ENCODE results near the gene CHST11.

CHST11 gene

DNA sequence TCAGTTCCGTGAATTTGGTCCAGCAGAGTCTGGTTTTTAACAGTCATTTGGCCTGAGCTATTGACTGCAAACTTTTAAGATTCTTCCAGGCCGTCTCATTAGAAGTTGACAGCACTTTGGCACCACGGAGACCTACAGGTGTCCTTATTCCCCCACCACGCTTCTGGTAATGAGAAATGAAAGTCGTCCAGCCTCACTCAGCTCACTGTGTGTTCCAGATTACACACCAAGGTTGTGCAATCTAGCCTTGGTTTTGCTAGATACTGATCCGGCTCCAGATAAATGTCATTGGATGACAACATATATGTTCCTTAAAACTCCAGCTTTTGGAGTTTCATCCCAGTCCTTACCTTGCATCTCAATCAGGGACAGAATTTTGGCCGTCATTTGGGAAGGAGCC is 210.4 kb downstream of the CHST11 start:
- no peak overlapping the region for H3K27ac ChIP-seq
- TF ChIP-seq, protein P1, sequence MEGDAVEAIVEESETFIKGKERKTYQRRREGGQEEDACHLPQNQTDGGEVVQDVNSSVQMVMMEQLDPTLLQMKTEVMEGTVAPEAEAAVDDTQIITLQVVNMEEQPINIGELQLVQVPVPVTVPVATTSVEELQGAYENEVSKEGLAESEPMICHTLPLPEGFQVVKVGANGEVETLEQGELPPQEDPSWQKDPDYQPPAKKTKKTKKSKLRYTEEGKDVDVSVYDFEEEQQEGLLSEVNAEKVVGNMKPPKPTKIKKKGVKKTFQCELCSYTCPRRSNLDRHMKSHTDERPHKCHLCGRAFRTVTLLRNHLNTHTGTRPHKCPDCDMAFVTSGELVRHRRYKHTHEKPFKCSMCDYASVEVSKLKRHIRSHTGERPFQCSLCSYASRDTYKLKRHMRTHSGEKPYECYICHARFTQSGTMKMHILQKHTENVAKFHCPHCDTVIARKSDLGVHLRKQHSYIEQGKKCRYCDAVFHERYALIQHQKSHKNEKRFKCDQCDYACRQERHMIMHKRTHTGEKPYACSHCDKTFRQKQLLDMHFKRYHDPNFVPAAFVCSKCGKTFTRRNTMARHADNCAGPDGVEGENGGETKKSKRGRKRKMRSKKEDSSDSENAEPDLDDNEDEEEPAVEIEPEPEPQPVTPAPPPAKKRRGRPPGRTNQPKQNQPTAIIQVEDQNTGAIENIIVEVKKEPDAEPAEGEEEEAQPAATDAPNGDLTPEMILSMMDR (IDR thresholded peaks at IDR 0.05) = no peak
- TF ChIP-seq ZFX (IDR thresholded peaks at IDR 0.05; ENCODE audit: borderline replicate concordance) = no peak

DNA sequence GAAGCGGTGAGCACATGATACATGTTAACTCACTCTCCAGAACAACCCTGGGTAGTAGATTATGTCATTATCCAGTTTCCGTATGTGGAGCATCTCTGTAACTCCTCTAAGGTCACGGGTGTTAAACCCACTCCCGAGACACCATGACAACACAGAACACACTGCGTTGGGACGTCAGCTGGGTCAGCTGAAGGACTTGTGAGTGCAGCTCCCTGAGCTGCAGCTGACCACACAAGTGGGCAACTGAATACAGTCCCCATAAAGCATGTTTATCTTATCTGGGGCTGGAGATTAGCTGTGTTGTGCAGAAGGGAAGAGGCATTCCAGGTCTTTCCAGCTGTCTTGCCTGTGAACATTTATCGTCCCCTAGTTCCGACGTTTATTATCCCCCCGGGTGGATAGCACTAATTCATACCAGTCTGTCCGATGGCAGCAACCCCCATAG is 211.5 kb downstream of the CHST11 start:
- TF ChIP-seq ZFX (IDR thresholded peaks at IDR 0.05; ENCODE audit: borderline replicate concordance) = no peak
- no peak overlapping the region for H3K27ac ChIP-seq

DNA sequence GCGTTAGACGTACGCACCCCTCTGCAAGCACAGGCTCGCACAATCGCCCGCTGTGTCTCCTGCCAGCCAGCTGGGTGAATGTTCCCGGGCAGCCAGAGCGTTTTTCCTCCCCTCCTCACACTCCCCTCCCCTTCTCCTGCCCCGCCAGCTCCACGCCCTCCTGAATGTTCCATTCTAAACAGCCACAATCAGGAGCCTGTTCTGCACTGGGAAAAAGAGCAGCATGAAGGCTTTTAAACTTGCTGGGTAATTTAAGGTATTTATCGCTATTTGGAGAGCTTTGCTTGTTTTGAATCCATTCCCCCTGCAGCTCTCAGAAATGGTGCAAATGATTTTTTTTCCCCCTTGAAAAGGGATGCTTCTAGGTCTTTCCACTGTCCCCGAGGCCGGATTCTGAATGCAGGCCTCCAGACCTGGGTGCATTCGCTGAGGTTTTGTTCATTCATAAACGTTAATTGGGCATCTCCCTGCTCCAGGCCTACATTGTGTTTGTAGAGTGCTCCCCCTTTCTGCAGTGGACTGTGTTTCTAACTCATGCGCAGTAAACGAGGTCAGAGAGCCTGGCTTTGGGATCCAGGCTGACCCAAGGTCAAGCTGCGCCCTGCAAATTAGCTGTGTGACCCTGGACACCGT is 212.5 kb downstream of the CHST11 start:
- TF ChIP-seq, protein P1 (IDR thresholded peaks at IDR 0.05) = no peak
- TF ChIP-seq ZFX (IDR thresholded peaks at IDR 0.05; ENCODE audit: borderline replicate concordance) = no peak
- H3K27ac ChIP-seq = no peak overlapping the region

DNA sequence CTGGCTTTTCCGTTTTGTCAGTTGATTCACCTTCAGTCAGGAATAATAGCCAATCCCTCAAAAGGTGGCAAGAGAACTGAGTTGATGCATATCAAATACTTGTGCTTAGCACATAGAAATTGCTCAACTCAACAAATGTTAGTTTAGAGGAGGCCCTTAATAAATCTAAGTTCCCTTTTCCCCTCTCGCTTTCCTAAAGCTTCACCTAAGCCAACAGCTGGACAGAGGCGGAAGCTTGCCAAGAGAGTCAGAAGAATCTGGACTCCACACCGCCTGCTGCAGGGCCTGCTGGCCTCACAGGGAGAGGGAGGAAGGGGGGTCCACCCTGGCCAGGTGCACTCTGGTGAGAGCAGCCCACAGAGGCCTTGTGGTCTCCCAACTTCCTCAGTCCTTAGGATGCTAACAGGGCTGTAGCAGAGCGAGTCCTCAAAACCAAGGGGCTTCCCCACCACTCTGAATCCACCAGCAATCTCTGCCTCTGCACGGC is 213.1 kb downstream of the CHST11 start:
- TF ChIP-seq ZFX (IDR thresholded peaks at IDR 0.05; ENCODE audit: borderline replicate concordance) = no peak
- TF ChIP-seq, protein P1 (IDR thresholded peaks at IDR 0.05) = no peak
- no peak overlapping the region for H3K27ac ChIP-seq

DNA sequence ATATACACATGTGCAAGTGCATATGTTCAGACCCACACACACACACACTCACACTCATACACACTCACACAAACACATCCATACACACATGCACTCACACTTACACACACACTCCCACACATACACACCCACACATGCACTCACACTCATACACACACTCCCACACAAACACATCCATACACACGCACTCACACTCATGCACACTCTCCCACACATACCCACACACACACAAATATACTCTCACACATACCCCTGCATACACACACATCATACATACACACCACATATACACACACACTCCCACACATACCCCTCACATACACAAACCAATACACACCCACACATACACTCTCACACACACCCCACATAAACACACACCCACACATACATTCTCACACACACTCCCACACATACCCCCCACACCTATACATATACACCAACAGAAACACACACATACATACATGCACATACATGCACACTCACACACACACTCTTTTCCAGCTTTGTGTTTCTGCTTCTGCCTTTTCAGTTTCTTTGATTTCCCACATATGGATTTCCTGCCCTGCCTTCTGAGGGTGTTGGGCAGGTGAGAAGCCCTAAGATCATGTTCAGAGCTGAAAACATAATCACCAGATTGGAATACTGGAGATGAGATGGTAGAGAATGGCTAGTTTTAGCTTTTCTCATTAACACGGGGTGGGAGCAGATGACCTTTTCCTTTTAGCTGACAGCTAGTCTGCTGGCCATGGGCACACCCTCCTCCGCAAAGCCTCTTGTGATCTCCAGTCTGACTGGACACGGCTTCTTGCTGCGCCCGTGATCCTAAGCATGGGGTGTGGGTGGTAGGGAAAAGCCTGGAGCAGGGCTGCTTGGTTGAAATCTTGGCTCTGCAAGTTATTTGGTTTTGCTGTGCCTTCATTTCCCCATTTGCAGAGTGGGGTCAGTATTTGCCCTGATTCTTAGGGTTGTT is 214.0 kb downstream of the CHST11 start:
- no peak overlapping the region for H3K27ac ChIP-seq
- TF ChIP-seq ZFX (IDR thresholded peaks at IDR 0.05; ENCODE audit: borderline replicate concordance) = no peak
- TF ChIP-seq, protein P1 (IDR thresholded peaks at IDR 0.05) = no peak

DNA sequence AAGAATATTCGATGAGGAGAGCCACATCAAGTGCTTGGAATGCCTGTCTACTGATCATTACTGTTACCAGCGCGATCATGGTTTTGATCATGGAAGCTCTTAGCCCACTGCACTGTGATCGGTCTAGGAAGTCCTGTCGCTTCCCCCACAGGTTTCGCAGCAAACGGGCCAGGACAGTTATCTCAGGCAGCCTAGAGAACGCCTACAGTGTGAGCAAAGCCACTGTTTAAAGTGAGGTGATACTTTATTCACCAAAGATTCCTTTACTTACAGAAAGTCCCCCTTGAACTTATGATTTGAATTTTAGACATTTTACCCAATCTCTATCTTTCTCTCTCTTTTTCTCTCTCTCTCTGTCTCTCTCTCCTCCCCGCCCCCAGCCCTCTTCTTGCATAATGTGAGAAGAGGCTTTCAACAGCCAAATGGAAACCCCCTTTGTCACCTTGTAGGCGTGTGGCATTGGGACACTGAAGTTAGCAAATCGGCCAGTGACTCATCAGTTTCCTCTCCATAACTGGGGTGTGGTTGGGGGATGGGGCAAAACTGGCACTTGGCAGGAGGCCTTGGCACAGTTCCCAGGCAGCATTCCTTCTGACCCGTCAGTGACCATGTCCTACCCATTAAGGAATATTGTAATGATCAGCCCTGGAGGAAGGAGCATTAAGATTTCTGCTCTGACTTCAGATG is 214.8 kb downstream of the CHST11 start:
- H3K27ac ChIP-seq = no peak overlapping the region
- TF ChIP-seq, protein P1 (IDR thresholded peaks at IDR 0.05) = no peak
- TF ChIP-seq ZFX (IDR thresholded peaks at IDR 0.05; ENCODE audit: borderline replicate concordance) = no peak

DNA sequence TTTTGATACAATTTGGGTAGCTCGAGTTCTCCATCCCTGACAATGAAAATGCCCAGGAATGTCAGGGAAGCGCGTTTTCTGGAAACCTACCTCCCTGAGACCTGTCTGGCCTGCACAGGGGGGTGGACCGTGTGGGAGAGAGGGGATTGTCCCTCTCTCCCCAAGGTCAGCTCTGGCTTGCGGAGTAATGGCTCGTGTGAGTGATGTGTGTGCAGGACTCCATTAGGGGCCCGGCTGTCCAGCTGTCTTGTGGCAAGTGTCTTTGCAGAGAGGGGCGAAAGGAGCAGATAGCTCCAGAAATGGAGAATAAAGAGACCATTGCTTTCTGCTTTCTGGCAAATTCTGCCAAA is 215.3 kb downstream of the CHST11 start:
- no peak overlapping the region for H3K27ac ChIP-seq

More for the DNA sequence above, 215.3 kb downstream of the CHST11 start:
- TF ChIP-seq, protein P1 (IDR thresholded peaks at IDR 0.05) = no peak
- no peak for TF ChIP-seq ZFX (IDR thresholded peaks at IDR 0.05; ENCODE audit: borderline replicate concordance)

Measured in 22Rv1 (cell line).